Activated CD4-positive, alpha-beta T cell treated with anti-CD3 and anti-CD28 coated beads, Interleukin-10, Interleukin-2, amounts not matched to agents 100 ng/mL and 50 ng/mL, durations not matched to agents 16 hours and 8 hours (primary cell): ENCODE results near the gene SH3TC2.

ENCODE experiments used
- DNase-seq: peaks from one replicate; pipeline ENCODE4 v3.0.0-alpha.2; 2020

Gene SH3TC2

DNA sequence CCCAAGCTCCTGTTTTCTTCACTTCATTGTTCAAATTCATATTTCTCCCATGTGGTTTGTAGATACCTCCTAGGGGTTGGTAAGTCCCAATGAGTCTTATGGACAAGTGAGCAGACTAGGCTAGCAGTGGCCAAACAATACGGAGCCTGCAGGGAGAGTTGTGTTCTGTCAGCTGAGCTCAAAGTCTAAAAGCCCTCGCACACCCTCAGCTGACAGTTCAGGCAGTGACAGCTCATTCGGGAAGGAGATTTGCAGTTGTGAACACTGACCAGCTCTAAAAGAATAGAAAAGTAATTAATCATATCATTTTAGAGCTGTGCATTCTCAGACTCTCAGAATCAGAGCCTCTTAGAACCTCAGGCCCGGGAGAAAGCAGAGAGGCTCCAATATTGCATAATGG is 95.1 kb downstream of the SH3TC2 start:
- DNase-seq: no peak

DNA sequence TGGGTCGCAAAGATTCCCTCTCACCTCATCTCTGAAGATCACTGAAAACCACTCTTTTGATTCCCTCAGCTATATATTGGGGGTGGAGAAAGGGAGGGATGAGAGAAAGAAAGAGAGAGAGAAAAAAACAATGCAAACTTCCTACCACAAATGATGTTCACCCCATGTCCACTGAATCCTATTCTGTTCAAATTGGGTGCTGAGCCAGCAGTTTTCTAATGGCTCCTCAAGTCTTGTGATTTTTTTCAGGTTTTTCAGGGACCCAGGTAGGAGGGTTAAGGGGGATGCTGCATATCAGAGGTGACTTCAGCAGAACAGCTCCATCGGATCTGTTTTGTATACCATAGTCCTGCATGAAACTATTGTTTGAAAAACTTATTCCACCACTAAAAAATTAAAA is 95.9 kb downstream of the SH3TC2 start:
- no peak for DNase-seq

DNA sequence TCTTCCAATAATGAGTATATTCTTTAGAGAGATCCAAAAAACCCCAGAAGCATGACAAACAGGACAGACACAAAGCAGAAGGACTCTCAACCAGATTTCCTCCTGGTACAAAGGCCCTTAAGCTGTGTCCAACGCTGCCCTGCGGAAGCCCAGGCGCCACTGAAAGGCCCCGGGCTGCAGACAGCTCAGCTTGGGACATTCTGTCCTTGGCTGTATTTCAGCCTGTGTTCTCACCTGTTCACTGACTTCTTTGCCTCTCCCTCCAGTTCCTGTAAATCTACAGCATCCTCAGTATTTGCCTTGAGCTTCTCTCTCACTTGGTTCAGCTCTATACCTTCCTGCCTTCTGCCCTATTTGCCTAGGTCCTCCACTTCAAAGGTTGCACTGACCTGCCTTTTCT is 96.5 kb downstream of the SH3TC2 start:
- no peak for DNase-seq

DNA sequence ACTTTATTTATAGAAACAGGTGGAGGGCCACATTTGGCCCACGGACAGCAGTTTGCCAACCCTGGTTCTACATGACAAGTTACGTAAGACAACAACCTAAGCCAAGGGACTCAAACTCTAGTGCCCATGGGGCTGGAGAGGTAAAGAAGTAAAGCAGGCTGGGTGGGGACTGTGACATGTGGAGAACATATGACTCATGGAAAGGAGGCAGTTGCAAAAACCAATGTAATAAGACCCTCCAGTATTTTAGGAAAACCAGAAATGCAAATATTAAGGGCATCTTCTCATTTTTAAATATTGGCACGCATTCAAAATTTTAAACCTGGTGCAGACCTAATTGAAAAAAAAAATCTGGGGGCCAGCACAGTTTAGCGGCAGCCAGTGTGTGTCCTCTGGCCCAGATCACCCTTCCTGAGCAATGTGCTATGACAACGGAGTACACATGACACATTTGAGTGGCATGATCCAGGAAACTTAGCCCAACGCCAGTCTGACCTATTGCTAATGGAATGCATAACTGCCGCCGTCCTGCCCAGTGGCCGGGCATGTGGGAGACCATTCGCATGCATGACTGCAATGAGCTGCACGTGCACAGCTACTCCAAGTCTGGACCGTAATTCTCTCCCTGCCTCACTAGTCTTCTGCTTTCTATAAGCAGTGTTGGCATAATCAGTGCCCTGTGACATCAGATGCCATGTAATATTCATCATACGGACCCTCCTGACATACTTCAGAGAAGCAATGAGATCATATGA is 97.2 kb downstream of the SH3TC2 start:
- DNase-seq: no peak

DNA sequence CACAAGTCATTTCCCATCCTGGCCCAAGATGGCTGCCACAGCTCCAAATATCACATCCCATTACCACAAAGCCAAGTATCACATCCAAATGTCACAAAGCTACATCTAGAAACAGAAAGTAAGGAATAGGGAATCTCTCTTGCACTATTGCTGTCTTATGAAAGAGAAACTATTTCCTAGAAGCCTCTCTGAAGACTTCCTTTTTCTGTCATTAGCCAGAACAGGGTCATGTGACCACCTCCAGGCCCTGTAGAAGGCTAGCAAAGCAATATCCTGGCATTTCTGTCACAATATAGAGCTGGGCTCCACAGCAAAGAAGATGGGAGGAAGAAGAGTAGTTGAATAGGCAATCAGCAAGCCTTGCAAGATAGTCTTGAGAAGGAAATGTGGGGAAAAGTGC is 99.2 kb downstream of the SH3TC2 start:
- no peak for DNase-seq

DNA sequence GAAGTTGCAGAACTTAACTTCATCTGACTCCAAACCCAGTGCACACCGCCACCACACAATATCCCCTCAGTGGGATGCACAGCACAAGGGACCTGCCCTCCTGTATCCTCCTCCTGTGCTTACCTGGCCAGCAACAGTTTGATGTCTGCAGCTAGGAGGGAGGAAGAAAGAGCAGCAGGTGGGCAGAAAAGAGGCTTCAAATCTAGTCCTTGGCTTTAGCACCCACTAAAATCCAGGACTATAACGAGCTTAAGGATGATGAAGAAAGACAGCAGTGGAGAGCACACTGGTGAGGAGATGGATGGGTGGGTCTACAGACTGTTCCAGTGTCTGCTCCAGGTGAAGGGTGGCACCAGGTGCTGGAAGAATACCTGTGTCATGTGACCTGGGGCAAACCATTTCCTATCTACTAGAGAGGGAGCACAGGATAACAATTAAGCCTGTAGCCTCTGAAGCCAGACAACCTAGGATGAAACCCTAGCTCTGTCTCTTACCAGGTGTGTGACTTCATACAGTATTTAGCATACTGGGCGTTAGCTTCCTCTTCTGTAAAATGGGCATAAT is 100.0 kb downstream of the SH3TC2 start:
- DNase-seq: no peak

DNA sequence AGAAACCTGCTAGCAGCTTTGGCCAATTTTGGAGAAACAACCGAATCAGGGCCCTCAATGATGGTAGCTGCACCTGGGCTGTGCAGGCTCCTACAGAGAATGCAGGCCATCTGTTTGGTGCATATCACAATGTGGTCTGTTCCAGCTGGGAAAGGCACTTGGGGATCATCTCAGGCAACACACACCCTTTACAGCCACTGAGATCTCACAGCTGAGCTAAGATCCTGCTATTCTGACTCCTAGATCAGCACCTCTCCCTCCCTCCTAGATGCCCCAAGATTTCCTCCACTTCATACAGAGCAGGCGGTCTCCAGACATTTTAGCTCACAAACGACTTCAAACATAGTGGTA is 100.7 kb downstream of the SH3TC2 start:
- no peak for DNase-seq

DNA sequence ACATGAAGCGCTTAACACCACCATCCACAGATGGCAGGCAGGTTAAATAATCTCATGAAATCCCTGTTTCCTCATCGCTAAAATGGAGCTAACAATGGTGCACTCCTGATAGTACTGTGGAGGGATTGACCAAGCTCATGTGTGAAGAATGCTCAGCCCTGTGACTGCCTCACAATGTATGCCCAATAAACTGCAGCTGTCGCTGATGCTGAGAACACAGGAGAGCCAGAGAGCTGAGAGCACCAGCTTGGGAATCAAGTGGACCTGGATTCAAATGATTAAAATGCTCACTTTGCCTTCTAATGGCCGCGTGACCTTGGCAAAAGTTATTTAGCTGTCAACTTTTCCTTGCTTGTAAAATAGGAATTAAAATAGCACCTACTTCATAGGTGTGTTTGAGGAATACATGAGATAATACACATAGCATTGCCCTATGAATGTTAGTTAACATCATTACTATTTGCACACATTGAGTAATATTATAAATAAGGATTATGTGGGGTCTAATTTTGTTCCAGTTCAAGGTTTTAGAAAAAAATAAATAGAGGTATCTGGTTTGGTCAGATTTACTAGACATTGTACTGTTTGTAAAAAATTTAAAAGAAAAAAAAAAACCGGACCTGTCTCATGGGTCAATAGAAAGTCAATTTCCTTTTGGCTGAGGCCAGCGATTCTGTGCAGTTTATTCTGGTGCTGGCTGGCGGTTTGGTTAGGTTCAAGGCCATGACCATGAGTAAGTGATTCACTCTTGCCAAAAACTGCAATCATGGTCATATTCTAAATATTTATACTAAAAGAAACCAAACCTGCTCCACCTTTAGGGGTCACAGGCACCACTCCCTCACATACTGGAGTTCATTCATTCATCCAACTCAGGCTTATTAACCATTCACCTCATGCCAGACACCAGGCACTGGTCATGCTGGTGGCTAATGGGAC is 101.3 kb downstream of the SH3TC2 start:
- DNase-seq: no peak

DNA sequence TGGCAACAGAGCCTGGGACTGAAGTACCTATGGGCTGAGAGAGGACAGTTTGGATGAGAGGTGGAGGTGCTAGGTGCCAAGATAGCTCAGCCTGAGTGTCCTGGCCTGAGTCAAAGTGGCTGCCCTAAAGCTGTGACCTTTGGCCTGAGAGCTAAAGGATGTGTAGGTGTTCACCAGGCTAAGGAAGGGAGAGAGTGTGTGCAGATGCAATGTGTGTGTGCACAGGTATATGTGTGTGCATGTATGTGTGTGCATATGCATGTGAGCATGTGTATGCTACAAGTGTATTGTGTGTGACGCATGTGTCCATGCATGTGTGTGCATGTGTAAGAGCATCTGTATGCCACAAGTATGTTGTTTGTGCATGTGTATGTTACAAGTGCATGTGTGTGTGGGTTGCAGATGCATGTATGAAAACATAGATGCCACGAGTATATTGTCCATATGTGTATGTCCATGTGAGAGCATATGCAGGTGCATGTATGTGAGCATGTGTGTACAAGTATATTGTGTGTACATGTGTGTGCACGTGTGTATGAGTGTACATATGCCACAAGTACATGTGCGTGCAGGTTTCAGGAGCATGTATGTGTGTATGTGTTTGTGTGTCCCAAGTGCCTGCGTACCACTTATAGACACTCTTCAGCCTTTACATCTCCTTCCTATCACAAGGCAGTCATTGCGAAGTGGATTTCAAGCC is 102.6 kb downstream of the SH3TC2 start:
- no peak for DNase-seq

DNA sequence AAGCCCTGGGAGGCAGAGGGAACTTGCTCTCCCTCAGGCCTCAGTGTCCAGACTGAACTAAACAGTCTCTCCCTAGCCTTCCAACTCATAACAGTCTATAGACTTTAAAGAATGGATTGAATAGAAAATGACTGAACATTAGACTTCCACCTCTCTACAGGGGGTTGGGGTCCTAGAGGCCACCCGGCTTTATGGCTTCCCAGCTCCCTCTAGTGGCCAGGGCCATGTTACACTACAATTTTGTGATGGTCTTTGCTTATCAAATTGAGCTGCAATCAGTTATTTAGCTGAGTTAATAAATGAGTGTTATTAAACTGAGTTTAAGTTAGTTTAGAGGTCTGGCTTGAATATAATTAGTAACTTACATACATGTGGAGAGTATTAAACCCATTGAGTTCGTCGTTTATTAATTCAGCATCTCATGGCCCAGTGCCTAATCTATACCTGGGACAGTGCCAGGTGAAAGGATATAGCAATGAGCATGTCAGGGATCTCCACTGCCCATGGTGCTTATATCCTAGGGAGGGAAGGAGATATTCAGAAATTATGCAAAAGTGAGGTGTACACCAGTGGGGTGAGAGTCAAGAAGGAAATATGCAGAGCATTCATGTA is 105.2 kb downstream of the SH3TC2 start:
- DNase-seq: peak; percentile 46

DNA sequence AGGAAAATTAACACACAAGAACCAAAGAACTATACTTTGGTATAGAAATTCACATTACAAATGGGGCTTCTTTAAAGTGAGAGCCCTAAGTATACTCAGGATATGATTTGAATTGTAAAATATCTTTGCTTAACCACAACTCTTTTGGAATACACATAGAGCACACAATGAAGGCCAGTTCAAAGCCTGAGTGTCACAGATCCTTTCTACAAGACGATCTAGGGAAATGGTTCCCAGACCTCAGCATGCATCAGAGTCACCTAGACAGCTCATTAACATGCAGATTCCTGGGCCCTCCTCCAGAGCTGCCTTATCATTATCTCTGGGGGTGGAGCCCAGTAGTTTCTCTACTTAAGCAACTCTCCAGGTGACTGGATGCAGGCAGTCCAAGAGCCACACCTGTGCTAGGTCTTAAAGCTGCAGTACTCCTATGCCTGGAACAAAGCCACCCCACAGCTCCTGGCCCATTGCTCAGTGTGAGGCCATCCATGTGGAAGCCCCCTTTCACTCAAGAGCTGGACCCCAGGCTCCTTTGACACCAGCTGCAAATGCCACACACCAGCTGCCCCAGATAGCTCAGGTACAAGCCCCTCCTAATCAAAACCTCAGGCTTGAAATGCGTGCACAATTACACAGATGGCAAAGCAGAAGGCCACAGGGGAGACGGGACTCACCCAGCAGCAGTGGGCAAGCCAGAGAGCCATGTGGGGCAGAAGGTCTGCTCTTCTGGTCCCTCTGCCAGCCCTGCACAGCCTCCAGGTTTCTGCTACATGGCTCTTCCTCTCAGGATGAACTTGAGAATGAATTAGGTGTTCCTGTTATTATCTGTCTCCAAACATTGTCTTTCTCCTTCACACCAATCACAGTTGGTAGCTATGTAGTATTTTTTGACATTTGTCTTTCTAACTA is 106.1 kb downstream of the SH3TC2 start:
- no peak for DNase-seq
